Neural crest cell (in vitro differentiated cells): ENCODE results near the gene GUCA1A. TPM values are rescaled to one million over a fixed set of nuclear protein-coding genes. Genes with fewer than 3 reads are reported as not detected.

Experiments used
- DNase-seq: peaks from one replicate; pipeline ENCODE4 v3.0.0; 2021; ENCODE audit warnings: low read depth, mixed read lengths, low spot score
- H3K27ac Mint-ChIP-seq: one replicate; pipeline ENCODE4 v1.8.0; 2021; ENCODE audit warnings: mild to moderate bottlenecking, mixed read lengths; ENCODE audit not compliant: unreplicated experiment
- H3K27me3 Mint-ChIP-seq: 2 replicates; pipeline ENCODE4 v1.8.0; 2021; ENCODE audit warnings: low read depth, mild to moderate bottlenecking, mixed read lengths
- H3K36me3 Mint-ChIP-seq: 2 replicates; pipeline ENCODE4 v1.8.0; 2021; ENCODE audit warnings: low read depth, mild to moderate bottlenecking, mixed read lengths
- H3K4me1 Mint-ChIP-seq: 2 replicates; pipeline ENCODE4 v1.8.0; 2021; ENCODE audit warnings: mixed read lengths
- H3K4me3 Mint-ChIP-seq: one replicate; pipeline ENCODE4 v1.8.0; 2021; ENCODE audit warnings: mild to moderate bottlenecking, mixed read lengths
- H3K9me3 Mint-ChIP-seq: 2 replicates; pipeline ENCODE4 v1.8.0; 2021; ENCODE audit warnings: mixed read lengths
- CTCF ChIP-seq: fragments of 200-600 bp; sonication (generic); conservative IDR thresholded peaks from 2 replicates; pipeline ENCODE4 v1.5.0; 2021; ENCODE audit warnings: antibody characterized with exemption, mild to moderate bottlenecking
- total RNA-seq: library from RNA; stranded (reverse); gene quantifications from 2 replicates; pipeline ENCODE4 v1.2.1, GENCODE V29; 2021

GUCA1A gene
- total RNA-seq, 1 donor from 2014 or later: 1.3 TPM

GRCh38 chr6:42217157-42217518 is 44.0 kb downstream of the GUCA1A start:
- Mint-ChIP-seq H3K27me3 (no peaks in the 10 kb centered on the region), H3K4me3 (peak overlapping the region; percentile 98), H3K27ac (peak overlapping the region; percentile 99), H3K36me3 (peaks cover 4% of the 10 kb centered on the region), H3K9me3 (no peaks in the 10 kb centered on the region), H3K4me1 (peaks cover 16% of the 10 kb centered on the region)
- DNase-seq: no peak
- peak; percentile 12 for TF ChIP-seq CTCF

- peak within 1 kb of the TSS; percentile 98 for H3K4me3 Mint-ChIP-seq
These were observed 44.6 kb downstream of the GUCA1A start, which contains the start of gene MRPS10 for GRCh38 chr6:42217519-42218367. MRPS10 (minus strand) TSS chr6:42217861; CDS start chr6:42217849, 12 bp downstream.

GRCh38 chr6:42220807-42221206 is 47.6 kb downstream of the GUCA1A start:
- Mint-ChIP-seq H3K27ac (no peak overlapping the region), H3K4me1 (peaks cover 12% of the 10 kb centered on the region), H3K4me3 (peak overlapping the region; percentile 15), H3K36me3 (peaks cover 4% of the 10 kb centered on the region), H3K9me3 (no peaks in the 10 kb centered on the region), H3K27me3 (no peaks in the 10 kb centered on the region)
- TF ChIP-seq CTCF: no peak
- DNase-seq: no peak

More at GRCh38 chr6:42217519-42218367, 44.6 kb downstream of the GUCA1A start, which contains the start of gene MRPS10:
- DNase-seq: peak; percentile 84
- peaks cover 4% of the 10 kb centered on the region for H3K36me3 Mint-ChIP-seq
- no peaks in the 10 kb centered on the region for H3K27me3 Mint-ChIP-seq
- no peak for TF ChIP-seq CTCF
- H3K4me1 Mint-ChIP-seq: peaks cover 16% of the 10 kb centered on the region
- peak within 1 kb of the TSS; percentile 99 for H3K27ac Mint-ChIP-seq
- no peaks in the 10 kb centered on the region for H3K9me3 Mint-ChIP-seq

- peaks cover 10% of the 10 kb centered on the region for H3K4me1 Mint-ChIP-seq
- H3K9me3 Mint-ChIP-seq: no peaks in the 10 kb centered on the region
- peaks cover 4% of the 10 kb centered on the region for H3K36me3 Mint-ChIP-seq
- no peak for TF ChIP-seq CTCF
- peak overlapping the region; percentile 10 for H3K4me3 Mint-ChIP-seq
- H3K27ac Mint-ChIP-seq: no peak overlapping the region
- H3K27me3 Mint-ChIP-seq: no peaks in the 10 kb centered on the region
- no peak for DNase-seq
These were observed 48.4 kb downstream of the GUCA1A start for GRCh38 chr6:42221546-42221945.

GRCh38 chr6:42222448-42222847 is 49.3 kb downstream of the GUCA1A start:
- H3K4me1 Mint-ChIP-seq: peaks cover 5% of the 10 kb centered on the region
- TF ChIP-seq CTCF: no peak
- H3K36me3 Mint-ChIP-seq: peaks cover 3% of the 10 kb centered on the region

More at GRCh38 chr6:42222448-42222847, 49.3 kb downstream of the GUCA1A start:
- Mint-ChIP-seq H3K9me3 (no peaks in the 10 kb centered on the region), H3K27ac (no peak overlapping the region), H3K4me3 (no peak overlapping the region), H3K27me3 (no peaks in the 10 kb centered on the region)
- no peak for DNase-seq
